Activated CD8-positive, alpha-beta memory T cell treated with anti-CD3 and anti-CD28 coated beads for 1 hour (primary cell): ENCODE measurements around the gene L3MBTL1.

Source experiments
- DNase-seq, 2 donors: peaks; one replicate each; pipeline ENCODE4 v3.0.0-alpha.2; 2020; ENCODE audit warnings: low read depth in 1 of 2; ENCODE audit errors: extremely low read depth in 1 of 2

L3MBTL1 gene

GRCh38 chr20:43558412-43559146 lies 51.1 kb downstream of the L3MBTL1 start, which contains the start of gene SGK2:
Gene SGK2, plus strand, starts transcription at chr20:43559027. Its CDS starts 7,469 bp downstream, at chr20:43566496.
- DNase-seq = no peak

GRCh38 chr20:43559147-43559987 lies 51.9 kb downstream of the L3MBTL1 start:
- DNase-seq = no peak

GRCh38 chr20:43560974-43561373 lies 53.5 kb downstream of the L3MBTL1 start:
- no peak for DNase-seq

DNA sequence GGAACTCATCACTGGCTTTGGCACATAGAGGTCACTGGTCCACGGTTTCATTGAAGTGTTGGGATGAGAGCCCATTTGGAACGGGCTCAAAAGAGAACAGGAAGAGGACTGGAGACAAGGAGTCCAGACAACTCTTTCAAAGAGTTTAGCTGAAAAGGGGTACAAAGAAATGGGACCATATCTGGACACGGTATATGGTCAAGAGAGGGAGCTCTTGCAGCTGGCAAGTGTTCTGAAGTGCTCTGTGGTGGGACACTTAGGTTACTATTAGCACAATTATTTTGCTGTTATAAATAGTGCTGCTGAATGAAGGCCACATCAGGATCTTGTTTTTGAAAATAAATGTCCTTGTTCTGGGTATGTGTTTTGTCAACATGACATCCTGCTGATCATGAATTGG lies 55.9 kb downstream of the L3MBTL1 start:
- DNase-seq = no peak

- no peak for DNase-seq
These were observed 56.5 kb downstream of the L3MBTL1 start for GRCh38 chr20:43563991-43564390.

- no peak for DNase-seq
These were observed 57.0 kb downstream of the L3MBTL1 start for GRCh38 chr20:43564455-43564854.

GRCh38 chr20:43564993-43565757 lies 57.7 kb downstream of the L3MBTL1 start:
- no peak for DNase-seq

- no peak for DNase-seq
These were observed 58.2 kb downstream of the L3MBTL1 start for GRCh38 chr20:43565758-43566104.

GRCh38 chr20:43567477-43567876 lies 60.0 kb downstream of the L3MBTL1 start:
- DNase-seq = no peak

- DNase-seq = no peak
These were observed 61.2 kb downstream of the L3MBTL1 start for GRCh38 chr20:43568706-43569105.

DNA sequence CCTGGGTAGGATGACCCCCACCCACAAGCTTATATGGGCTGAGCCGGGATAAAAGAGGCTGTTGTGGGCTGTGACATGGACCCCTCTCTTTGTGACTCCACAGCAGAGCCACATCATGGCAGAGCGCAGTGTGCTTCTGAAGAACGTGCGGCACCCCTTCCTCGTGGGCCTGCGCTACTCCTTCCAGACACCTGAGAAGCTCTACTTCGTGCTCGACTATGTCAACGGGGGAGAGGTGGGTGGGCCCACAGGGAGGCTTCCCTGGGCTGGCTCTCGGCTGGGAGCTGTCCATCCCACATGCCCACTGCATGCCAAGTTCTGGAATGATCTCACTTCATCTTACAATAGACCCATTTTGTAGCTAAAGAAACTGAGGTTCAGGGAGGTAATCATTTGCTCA lies 61.8 kb downstream of the L3MBTL1 start:
- DNase-seq = no peak

GRCh38 chr20:43570496-43570895 lies 63.0 kb downstream of the L3MBTL1 start:
- DNase-seq = no peak

- DNase-seq = no peak
These were observed 63.8 kb downstream of the L3MBTL1 start for GRCh38 chr20:43571310-43571709.

DNA sequence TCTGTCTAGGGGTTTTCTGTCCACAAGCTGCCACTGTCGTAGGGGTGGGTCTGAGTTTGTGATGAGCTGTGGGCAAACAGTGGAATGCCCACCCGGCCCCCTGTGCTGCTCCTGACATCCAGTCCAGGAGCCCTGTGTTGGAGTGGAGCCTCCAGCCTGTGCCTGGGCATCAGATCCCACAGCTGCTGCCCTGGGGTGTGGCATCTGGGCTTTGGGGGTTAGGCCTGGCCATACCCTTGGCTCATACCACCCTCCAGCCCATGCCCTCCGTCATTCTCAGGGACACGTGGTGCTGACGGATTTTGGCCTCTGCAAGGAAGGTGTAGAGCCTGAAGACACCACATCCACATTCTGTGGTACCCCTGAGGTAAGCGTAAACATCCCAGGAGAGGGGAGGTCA lies 64.3 kb downstream of the L3MBTL1 start:
- DNase-seq = no peak

DNA sequence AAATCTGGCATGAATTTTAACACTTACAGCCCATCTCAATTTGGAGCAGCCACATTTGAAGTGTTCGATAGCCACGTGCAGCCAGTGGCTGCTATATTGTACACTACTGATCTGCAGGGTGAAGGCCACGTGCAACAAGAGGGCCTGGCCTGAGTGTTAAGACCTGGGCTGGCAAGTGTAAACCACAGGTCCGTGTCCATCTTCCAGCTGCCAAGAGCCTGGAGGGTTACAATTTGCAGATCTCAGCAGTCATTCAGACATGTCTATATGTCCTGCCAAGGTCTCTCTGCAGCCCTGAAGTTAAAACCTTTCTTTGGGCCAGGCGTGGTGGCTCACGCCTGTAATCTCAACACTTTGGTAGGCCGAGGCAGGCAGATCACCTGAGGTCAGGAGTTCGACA lies 65.4 kb downstream of the L3MBTL1 start:
- no peak for DNase-seq

DNA sequence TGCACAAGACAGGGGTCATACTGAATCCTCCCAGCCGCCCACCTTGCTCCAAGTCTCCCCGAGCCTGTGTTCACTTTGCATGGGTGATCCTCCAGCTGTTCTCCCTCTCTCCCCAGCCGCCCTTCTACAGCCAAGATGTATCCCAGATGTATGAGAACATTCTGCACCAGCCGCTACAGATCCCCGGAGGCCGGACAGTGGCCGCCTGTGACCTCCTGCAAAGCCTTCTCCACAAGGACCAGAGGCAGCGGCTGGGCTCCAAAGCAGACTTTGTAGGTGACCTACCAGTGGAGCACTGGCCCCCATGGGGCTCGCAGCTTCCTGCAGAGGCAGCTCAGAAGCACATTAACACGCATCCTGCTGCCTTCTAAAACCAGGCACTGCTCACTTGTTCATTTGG lies 68.6 kb downstream of the L3MBTL1 start:
- no peak for DNase-seq

DNA sequence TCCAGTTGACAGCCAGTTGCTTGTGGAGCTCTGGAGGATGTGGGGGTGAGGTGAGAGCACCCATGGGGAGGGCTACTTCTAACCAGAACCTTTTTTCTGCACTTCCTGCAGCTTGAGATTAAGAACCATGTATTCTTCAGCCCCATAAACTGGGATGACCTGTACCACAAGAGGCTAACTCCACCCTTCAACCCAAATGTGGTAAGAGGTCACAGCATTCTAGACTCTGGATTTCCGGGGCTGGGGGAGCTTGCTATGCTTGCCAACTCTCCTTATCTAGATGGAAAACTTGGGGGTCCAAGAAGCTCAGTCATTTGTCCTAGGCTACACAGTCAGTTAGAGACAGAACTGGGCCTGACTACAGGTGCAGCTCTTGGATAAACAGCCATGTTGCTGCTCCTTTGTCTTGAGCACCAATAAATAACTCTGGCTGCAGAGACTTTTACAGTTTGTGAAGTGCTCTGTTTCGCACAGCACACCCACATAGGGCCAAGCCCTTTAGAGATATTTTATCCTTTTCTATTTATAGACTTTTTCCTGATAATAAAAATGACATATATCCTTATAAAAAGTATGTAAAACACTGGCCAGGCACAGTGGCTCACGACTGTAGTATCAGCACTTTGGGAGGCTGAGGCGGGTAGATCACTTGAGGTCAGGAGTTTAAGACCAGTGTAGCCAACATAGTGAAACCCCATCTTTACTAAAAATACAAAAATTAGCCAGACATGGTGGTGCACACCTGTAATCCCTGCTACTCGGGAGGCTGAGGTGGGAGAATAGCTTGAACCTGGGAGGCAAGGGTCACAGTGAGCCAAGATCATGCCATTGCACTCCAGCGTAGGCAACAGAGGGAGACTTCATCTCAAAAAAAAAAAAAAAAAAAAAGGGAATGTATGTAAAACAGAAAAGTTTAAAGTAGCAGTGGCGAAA lies 72.6 kb downstream of the L3MBTL1 start:
- DNase-seq = no peak

GRCh38 chr20:43583133-43583864 lies 75.8 kb downstream of the L3MBTL1 start:
- DNase-seq = no peak

DNA sequence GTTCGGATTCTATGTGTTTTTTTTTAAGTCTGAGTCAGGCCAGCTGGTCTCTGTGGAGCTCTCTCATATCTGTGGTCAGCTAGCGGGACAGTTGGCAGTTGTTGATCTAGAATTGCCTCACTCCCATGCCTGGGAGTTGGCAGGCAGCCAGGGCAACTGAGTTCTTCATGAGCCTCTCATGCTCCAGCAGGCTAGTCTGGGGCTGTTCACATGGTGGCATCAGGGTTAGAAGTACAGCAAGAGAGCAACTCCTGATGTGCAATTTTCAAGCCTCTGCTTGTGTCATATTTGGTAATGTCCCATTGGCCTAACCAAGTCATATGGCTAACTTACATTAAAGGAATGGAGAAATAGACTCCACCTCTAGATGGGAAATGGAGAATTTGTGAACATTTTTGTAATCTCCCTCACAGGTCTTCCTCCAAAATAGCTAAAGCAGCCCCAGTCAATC lies 76.5 kb downstream of the L3MBTL1 start:
- DNase-seq = no peak
